HCEC 1CT (cell line): ENCODE results near the gene PLCB2.

Experiments used
- DNase-seq: peaks from one replicate; pipeline ENCODE4 v3.0.0-alpha.2; 2017

Gene PLCB2

DNA sequence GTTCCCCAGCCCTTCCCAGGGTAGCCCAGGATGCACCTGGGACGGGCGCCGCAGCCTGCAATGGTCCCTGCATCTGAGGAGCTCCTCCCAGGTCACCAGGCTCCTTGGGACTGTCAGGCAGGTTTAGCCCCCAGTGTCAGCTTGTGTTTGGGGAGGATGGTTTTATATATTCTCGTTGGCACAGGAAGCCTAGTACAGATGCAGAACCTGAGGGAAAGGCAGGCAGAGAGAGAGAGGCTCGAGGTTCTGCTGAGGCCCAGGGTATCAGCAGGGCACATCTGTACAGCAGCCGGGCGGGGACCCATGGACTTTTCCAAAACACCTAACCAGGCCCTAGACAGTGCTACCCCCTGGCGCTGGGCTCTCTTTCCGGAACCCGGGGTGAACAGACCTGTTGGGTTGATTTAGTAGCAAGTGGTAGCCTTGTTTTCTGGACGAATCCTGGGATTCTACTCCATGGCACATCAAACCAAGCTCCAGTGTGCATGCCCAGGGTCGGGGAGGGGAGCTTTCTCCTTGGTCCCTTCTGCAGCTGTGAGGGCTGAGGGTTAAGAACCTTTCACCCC lies 60.2 kb downstream of the PLCB2 start:
- DNase-seq, result no peak

GRCh38 chr15:40246496-40247280 lies 61.0 kb downstream of the PLCB2 start:
- DNase-seq, result no peak

DNA sequence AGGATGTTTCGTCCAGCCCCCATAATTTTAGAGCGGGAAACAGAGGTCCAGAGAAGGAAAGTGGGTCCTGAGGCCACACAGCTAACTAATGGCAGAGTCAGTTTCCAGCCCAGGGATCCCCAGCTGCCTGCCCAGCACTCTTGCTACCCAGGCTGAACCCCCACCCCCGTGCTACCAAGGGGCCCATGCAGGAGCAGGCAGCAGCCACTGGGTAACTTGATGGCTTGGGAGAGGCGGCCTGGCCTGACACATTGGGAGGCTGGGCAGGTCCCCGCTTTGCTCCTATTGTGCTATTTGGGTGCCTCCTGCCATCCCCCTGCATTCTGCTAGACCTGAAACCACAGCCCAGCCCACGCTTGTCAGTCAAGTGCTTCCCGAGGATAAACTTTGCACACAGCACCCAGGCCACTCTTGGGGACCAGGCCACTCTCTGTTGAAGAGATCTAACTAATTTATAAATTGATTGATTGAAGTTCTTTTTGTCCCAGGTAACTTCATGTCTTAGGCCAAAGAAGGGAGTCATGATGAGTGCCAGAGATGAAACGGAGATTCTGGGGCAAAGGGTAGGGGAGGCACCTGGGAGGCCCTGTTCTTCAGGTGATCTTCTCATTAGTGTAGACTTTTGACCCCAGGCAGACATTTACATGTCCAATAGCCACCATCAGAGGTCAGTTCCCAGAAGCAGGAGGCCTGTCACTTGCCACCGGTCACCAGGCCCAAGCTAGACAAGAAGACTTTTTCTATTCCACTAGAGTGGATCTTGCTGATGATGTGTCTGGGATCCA lies 61.9 kb downstream of the PLCB2 start:
- no peak for DNase-seq

DNA sequence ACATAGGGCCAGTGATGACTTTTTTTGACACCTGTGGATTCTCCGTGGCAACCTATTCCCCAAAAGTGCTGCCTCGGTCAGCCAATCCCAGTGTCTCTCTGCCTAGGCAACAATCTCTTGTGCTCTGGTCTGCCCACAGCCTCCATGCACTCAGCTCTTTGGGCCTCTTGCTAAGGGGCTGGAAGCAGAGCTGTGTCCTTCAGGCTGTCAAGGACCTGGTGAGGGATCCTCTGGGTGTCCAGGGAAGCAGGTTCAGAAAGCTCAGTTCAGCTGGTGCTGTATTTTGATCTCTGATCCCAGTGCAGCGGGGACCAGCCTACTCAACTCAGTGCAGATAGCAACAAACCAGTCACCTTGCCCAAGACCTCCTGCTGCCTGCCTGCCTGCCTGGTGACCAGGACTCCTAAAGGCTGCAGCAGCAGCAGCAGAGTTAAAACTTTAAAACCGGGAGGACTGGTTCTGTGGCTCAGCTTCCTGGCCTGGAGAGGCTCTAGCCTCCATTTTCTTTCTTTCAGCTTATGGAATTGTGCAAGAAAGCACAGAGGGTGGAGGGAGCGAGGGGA lies 62.7 kb downstream of the PLCB2 start:
- DNase-seq, result no peak

DNA sequence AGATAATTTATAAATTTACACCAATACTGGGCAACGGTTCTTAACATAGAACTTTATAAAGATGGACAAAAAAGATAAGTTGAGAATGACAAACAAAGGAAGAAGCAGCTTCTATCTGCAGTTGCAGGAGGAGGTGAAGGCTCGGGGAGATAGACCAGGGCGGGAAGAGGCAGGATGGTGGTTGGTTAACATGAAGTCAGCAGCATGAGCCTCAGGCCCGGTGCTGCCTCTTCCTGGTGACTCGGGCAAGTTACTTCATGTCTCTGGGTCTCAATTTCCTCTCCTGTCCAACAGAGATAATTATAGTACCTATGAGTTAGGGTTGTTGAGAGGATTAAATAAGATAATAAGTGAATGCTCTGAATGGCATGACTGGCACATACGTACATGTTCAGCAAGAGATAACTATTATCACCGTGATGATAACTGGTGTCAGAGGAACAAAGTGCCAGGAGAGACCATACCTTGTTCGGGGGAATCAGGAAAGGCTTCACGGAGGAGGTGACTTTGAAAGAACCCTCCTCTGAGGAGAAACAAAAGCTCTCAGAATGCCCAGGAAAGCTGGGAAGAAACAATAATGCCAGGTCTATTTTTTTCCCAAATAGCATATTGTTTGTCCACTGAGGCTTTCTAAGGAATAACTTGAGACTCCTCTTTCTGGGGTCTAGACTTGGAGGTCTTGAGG lies 64.5 kb downstream of the PLCB2 start:
- DNase-seq, result no peak

DNA sequence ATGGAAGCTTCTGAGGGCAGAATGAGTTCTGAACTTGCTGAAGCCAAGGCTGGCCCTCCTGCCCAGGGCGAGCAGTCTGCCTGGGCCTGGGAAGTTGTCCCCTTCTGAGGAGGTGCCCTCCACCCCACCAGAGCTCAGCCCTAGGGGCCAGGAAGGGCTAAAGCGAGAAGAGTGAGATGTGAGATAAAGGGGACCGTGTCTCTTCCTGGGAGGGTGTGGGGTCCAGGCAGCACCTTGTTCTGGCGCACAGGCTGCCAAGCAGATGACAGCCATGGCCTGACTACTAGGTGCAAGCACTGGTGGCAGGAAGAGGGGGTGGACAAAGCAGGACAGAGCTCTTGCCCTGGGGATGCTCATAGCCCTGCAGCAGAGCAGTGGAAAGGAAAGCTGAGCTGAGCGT lies 65.1 kb downstream of the PLCB2 start:
- no peak for DNase-seq

- DNase-seq, result no peak
Measured at GRCh38 chr15:40242213-40242599, 65.5 kb downstream of the PLCB2 start.

- DNase-seq, result no peak
Measured at GRCh38 chr15:40241269-40242212, 66.2 kb downstream of the PLCB2 start.

DNA sequence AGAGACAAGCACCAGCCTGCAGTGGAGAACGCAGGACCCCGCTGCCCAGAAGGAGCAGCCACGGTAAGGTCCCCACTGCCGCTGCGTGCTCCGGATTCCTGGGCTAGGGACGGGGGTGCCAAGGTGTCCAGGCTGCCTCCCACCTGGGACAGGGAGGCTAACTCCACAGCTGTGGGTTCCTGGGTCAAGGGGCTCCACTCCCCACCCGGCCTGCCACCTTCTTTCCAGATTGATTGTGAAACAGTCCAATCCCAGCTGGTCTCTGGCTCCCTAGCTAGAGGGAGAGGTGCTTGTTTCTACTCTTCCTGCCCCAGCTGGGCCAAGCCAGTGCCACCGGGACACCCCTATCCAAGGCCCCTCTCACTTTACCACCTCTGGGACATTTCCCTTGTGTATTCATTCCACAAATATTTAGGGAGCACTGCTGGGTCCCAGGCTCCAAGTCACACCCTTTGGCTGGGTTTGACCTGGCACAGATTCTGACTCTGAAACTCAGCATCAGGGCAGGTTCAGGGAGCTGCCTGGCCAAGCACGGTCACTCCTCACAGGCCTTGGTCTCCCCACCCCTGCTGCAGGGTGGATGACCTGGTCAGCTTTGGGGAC lies 67.0 kb downstream of the PLCB2 start:
- DNase-seq, result no peak

DNA sequence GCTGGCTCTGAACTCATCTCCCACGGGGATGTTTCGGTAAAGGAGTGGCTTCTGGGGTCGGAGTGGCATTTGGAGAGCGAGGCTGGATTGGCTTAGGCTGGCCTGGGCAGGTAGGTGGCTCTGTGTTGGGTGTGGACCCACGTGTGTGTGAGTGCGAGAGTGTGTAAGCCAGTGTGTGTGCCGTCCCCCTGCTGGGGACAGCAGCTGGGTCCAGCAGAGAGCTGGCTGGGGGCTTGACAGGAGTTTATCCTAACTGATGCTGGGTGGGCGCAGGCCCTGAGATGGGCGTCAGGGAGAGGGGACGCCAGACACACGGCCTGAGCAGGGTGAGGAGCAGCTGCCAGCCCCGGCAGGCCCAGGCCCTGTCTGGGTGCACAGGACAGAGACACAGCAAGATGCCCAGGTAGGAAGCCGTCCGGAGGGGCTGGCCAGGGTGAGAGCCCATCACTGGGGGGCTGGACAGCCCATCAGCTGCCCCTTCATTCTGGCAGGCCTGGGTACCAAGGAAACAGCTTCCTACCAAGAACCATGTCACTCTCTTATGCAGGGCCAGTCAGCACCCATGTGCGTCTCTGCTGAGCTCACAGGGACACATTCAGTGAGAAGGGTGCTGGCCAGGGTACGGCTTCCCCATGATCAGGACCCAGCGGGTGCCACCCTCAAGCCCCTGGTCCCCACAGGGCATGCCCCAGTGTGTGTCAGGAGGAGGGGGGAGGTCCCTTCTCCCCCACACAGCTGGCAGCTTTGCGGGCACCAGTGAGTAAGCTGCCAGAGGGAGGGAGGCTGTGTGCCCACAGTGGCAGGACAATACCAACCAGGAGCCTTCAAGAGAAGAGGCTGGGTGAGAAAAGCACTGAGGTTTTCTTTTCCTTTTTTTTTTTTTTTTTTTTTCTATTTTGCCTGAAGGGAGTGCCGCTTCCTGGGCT lies 67.8 kb downstream of the PLCB2 start:
- no peak for DNase-seq

DNA sequence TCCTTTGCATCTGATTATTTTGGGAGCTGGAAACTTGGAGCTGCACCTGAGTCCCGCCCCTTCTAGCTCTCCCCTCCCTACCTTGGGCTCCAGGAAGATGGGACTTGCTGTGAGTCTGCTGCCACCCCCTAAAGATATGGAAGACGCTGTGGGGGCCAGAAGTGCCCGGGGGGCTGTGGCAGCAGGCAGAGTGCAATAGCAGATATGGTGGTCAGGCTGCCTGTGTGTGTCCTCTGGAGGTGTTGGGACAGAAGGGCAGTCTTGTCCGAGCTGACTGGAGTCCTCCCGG lies 68.4 kb downstream of the PLCB2 start:
- no peak for DNase-seq

DNA sequence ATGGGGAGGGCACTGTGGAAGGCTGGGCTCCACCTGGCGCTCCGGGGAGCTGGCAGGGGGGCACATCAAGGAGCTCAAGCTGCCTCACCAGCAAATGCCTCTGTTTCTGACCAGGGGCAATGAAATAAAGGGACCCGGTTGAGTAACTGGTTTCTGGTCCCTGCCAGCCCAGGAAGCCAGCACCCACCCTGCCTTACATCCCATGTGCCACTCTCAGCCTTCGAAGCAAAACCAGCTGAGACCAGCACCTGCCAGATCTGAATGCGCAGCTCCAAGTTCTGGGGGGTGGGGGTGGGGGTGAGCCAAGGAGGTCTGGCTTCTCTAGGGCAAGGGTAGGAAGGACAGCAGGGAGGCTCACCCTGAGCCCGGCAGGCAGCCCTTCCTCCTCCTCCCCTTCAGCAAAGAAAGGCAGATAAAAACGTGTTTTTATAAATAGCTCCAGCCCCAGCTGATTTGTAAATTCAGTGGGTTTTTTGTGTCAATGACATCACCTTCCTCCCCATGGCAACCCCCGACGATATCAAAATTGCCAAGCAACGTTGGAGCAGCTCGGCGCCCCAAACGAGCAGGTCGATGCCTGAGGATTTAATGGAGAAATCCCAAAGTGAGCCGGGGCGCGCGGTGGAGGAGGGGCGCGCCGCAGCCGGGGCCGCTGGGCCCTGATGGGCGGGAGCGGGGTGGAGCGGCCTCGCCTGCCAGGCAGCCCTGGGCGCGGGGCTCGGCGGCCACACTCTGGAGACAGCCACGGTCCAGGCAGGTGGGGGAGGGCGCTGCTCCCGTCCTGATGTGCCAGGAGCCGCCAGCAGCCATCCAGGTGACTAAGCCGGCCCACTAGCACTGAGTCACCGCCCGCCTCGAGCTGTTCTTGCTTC lies 69.0 kb downstream of the PLCB2 start, which contains the start of gene PAK6:
PAK6 (plus strand) TSS at position 532 of the 872 bp plus-strand sequence. CDS start 25,723 bp downstream, outside the sequence.
- peak; percentile 35 for DNase-seq
